Suprapubic skin (tissue), 4 donors: Measurements from ENCODE around the gene SCUBE2.

ENCODE experiments used
- EP300 ChIP-seq: sonication (generic); formaldehyde crosslinking; IDR thresholded peaks from one replicate; pipeline ENCODE4 v1.6.1; 2017; ENCODE audit warnings: antibody characterized with exemption
- POLR2A ChIP-seq, 2 donors: fragments of 450-650 bp; IDR thresholded peaks; one replicate each; pipeline ENCODE4 v1.6.1; 2017; ENCODE audit warnings: antibody characterized with exemption in 2 of 2, mild to moderate bottlenecking in 2 of 2, moderate library complexity in 2 of 2
- POLR2AphosphoS5 ChIP-seq, 3 donors: sonication (generic); formaldehyde crosslinking; IDR thresholded peaks; one replicate each; pipeline ENCODE4 v1.6.1; 2017; ENCODE audit warnings: antibody characterized with exemption in 3 of 3
- TF ChIP-seq, protein P1 (sequence below), 2 donors: fragments of 200-600 bp in 1 of 2; fragments of 450-650 bp in 1 of 2; sonication (generic) in 1 of 2; IDR thresholded peaks; one replicate each; pipeline ENCODE4 v1.5.1; 2016 to 2019; ENCODE audit warnings: antibody characterized with exemption in 2 of 2, mild to moderate bottlenecking in 1 of 2, moderate library complexity in 1 of 2

DNA sequence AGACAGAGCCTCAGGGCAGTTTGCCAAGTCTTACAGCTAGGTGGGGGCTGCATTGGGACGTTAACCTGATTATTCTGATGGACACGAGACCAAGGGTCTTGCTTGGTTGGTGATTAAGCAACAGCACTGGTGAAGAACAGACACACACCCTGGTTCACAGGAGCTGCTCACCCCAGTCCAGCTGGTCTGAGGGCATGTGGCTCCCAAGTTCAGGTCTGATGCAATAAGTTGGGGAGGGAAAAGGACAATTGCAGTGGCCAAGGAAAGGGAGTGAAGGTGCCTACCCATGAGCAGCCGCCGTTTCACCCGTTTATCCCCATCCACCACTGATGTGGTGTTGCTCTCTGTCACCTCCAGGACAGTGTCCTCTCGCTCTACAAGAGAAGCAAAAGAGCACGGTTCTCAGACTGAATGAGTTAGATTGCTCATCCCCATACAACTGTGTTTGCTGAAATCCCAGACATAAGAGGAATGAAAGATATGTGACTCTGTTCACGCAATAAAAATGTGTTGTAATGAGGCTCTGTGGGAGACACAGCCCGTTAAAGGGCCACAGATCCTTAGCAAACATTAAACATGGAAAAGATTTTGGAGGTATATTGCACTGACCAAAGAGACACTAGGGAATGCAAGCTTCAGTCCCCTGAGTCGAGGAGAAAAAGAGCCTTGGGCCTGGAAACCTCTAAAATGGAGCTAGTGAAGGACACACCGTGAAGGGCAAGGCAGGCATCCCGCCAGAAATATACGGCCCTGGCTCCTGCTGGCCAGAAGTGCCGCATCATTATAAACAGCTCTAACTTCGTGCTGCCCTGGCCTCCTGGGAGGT is 25.6 kb downstream of the SCUBE2 start:
- TF ChIP-seq POLR2A (IDR thresholded peaks at IDR 0.05) (no peak), POLR2AphosphoS5 (IDR thresholded peaks at IDR 0.05) (no peak), EP300 (no peak)
- TF ChIP-seq, protein P1, sequence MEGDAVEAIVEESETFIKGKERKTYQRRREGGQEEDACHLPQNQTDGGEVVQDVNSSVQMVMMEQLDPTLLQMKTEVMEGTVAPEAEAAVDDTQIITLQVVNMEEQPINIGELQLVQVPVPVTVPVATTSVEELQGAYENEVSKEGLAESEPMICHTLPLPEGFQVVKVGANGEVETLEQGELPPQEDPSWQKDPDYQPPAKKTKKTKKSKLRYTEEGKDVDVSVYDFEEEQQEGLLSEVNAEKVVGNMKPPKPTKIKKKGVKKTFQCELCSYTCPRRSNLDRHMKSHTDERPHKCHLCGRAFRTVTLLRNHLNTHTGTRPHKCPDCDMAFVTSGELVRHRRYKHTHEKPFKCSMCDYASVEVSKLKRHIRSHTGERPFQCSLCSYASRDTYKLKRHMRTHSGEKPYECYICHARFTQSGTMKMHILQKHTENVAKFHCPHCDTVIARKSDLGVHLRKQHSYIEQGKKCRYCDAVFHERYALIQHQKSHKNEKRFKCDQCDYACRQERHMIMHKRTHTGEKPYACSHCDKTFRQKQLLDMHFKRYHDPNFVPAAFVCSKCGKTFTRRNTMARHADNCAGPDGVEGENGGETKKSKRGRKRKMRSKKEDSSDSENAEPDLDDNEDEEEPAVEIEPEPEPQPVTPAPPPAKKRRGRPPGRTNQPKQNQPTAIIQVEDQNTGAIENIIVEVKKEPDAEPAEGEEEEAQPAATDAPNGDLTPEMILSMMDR (IDR thresholded peaks at IDR 0.05), result no peak
